ENCODE data around the gene PLD2.

DNA sequence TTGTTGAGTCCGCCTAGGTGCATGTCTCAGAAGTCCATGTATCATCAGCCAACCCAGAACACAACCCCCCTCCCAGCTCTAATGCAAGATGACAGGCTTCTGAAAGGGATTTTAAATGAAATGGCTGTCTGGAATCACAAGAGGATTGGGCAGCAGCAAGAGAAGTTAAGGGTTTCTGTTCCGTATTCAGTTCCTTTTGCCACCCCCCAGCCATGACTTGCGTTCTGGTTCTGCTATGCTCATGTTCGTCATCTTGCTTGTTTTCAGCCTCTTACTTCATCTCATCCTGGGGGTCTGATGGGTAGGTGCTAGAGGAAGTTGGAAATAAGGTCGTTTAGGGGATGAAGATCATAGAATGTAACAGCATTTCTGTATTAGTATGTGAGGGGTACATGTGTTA lies 38.2 kb downstream of the PLD2 start:
- no peak for TF ChIP-seq POLR2AphosphoS5 (IDR thresholded peaks at IDR 0.05; ENCODE audit: low read depth, low read length)
- no peak for TF ChIP-seq POLR2A (IDR thresholded peaks at IDR 0.05; ENCODE audit: low read depth, low read length)
